GM20000 (cell line): ENCODE data around the gene RAB11B.
"Not testable (repeated sequence)": the region's sequence is repeated elsewhere in the genome, so short reads cannot be mapped to it uniquely, and the experiment has no call there.

ENCODE experiments used
- DNase-seq: peaks from one replicate; pipeline ENCODE4 v3.0.0; 2012; ENCODE audit warnings: low spot score
- TF ChIP-seq, protein P1 (sequence below): IDR thresholded peaks from 2 replicates; pipeline ENCODE4 v1.5.1; 2012; ENCODE audit warnings: mild to moderate bottlenecking, control low read depth; ENCODE audit errors: extremely low read depth, missing control alignments

The RAB11B gene

DNA sequence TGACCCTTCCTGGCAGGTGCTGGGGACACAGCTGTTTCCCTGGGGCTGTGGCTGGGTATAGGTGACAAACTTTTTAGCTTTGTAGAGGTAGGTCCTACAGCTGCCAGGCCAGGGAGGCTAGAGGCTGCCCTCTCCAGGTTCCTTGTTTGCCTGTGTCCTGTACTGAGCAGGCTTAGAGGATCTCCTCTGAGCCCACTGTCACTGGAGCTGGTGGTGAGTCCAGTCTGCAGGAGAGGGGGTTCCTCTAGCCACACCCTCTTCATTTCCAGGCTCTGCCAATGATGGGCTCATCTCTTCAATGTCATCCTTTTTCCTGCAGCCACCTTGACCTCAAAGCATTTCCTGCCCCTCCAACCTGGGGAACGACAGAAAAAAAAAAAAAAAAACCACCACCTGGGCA, 12.6 kb upstream of the RAB11B start:
- DNase-seq: peak; percentile 7
- TF ChIP-seq, protein P1, sequence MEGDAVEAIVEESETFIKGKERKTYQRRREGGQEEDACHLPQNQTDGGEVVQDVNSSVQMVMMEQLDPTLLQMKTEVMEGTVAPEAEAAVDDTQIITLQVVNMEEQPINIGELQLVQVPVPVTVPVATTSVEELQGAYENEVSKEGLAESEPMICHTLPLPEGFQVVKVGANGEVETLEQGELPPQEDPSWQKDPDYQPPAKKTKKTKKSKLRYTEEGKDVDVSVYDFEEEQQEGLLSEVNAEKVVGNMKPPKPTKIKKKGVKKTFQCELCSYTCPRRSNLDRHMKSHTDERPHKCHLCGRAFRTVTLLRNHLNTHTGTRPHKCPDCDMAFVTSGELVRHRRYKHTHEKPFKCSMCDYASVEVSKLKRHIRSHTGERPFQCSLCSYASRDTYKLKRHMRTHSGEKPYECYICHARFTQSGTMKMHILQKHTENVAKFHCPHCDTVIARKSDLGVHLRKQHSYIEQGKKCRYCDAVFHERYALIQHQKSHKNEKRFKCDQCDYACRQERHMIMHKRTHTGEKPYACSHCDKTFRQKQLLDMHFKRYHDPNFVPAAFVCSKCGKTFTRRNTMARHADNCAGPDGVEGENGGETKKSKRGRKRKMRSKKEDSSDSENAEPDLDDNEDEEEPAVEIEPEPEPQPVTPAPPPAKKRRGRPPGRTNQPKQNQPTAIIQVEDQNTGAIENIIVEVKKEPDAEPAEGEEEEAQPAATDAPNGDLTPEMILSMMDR: no peak

DNA sequence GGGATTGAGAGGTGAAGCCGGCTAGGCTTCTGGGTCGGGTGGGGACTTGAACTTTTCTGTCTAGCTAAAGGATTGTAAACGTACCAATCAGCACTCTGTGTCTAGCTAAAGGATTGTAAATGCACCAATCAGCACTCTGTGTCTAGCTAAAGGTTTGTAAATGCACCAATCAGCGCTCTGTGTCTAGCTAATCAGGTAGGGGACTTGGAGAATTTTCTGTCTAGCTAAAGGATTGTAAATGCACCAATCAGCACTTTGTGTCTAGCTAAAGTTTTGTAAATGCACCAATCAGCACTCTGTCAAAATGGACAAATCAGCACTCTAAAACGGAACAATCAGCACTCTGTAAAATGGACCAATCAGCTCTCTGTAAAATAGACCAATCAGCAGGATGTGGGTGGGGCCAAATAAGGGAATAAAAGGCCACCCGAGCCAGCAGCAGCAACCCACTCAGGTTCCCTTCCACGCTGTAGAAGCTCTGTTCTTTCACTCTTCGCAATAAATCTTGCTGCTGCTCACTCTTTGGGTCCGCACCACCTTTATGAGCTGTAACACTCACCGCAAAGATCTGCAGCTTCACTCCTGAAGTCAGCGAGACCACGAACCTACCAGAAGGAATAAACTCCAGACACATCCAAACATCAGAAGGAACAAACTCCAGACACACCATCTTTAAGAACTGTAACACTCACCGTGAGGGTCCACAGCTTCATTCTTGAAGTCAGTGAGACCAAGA, 10.8 kb upstream of the RAB11B start:
- not testable (repeated sequence) for DNase-seq

DNA sequence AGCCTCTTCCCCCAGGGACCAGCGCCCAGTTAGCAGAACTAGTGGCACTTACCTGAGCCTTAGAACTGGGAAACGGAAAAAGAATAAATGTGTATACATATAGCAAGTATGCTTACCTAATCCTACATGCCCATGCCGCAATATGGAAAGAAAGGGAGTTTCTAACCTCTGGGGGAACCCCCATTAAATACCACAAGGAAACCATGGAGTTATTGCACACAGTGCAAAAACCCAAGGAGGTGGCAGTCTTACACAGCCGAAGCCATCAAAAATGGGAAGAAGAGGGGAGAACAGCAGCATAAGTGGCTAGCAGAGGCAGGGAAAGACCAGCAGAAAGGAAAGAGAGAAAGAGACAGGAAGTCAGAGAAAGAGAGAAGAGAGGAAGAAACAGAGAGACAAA, 5.6 kb upstream of the RAB11B start:
- DNase-seq: not testable (repeated sequence)

DNA sequence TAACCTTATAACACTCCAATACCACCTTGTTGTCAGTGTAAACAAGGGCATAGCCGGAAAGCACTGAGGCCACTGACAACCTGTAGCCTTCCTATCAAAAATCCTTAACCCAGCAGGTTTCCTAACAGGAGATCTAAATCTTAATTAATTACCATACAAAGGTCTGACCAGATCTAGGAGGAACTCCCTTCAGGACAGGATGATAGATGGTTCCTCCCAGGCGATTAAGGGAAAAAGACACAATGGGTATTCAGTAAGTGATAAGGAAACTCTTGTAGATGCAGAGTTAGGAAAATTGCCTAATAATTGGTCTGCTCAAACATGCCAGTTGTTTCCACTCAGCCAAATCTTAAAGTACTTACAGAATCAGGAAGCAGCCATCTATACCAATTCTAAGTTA, 5.1 kb upstream of the RAB11B start:
- not testable (repeated sequence) for DNase-seq

DNA sequence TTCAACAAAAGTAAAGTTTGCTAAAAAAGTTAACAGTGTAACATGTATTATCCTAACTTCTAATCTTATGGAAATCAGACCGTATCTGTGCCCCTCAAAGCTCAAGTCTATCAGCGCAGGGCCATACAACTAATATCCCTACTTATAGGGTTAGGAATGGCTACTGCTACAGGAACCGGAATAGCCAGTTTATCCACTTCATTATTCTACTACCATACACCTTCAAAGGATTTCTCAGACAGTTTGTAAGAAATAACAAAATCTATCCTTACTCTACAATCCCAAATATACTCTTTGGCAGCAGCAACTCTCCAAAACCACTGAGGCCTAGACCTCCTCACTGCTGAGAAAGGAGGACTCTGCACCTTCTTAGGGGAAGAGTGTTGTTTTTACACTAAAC, 4.6 kb upstream of the RAB11B start:
- not testable (repeated sequence) for DNase-seq

DNA sequence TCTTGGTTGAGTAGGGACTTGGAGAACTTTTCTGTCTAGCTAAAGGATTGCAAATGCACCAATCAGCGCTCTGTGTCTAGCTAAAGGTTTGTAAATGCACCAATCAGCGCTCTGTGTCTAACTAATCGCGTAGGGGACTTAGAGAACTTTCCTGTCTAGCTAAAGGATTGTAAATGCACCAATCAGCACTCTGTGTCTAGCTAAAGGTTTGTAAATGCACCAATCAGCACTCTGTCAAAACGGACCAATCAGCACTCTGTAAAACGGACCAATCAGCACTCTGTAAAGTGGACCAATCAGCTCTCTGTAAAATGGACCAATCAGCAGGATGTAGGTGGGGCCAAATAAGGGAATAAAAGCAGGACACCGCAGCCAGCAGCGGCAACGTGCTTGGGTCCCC, 3.7 kb upstream of the RAB11B start:
- not testable (repeated sequence) for DNase-seq

DNA sequence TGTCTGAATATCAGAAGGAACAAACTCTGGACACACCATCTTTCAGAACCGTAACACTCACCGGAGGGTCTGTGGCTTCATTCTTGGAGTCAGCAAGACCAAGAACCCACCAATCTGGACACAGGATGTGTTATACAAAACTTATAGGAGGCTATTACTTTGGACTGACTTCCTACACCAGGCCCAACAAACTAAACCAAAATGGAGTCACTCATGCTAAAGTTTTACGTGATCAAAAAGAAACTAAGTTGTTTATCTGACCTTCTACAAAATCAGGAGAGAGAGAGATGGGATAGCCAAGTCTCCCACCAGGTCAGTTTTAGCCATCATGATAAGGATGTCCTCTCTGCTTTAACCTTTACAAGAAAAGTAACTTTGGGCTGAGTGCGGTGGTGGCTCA, 3.2 kb upstream of the RAB11B start:
- no peak for DNase-seq
- TF ChIP-seq, protein P1: no peak

DNA sequence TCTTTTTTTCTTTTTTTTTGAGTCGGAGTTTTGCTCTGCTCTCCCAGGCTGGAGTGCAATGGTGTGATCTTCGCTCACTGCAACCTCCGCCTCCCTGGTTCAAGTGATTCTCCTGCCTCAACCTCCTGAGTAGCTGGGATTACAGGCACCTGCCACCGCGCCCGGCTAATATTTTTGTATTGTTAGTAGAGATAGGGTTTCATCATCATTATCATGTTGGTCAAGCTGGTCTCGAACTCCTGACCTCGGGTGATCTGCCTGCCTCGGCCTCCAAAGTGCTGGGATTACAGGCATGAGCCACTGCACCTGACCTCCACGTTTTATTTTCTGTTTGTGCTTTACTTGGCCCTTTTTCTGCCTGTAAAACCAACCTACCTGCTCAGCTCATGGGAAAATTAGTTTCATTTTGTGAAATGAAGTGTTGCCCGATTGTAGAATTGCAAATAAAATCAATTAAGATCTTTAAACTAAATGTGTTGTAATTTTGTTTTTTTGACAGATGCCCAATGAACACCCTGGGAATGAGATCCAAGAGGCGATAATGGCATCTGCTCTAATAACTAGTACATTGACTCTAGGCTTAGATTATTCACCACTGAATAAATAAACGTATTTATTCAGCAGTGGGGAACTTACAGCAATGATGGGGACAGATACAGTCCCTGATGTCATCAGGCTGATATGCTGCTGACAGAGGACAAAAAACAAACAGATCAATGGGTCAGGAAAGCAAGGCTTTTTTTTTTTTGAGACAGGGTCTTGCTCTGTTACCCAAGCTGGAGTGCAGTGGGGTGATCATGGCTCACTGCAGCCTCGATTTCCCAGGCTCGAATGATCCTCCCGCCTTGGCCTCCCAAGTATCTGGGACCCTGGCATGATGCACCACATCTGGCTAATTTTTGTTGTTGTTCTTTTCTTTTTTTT, 2.2 kb upstream of the RAB11B start:
- TF ChIP-seq, protein P1: no peak
- no peak for DNase-seq

DNA sequence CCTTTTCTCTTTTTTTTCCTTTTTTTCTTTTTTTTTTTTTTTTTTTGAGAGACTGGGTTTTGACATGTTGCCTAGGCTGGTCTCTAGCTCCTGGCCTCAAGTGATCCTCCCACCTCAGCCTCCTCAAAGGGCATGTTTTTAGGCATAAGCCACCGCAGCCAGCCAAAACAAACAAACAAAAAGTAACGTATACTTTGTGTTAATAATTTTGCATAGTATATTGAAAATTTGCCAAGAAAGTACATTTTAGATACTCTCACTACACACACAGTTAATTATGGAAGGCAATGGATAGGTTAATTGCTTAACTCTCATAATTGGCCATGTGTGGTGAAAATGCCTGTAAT, 1.6 kb upstream of the RAB11B start:
- TF ChIP-seq, protein P1: no peak
- no peak for DNase-seq

DNA sequence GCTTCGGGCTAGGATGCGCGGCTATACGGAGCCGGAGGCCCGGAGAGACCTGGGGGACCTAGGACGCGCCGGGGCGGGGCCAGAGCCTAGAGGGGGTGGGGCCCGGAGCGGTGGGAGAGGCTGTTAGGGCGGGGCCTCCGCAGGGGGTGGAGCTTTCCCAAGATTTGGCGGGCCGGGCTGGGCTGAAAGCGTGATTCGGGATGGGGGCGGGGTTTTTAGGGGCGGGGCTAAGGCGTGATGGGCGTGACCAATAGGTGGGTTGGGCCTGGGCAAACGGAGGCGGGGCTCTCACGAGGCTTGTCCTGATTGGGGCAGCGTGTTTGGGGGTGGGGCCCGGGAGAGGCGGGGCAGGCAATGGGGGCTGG, 439 bp downstream of the RAB11B start:
- TF ChIP-seq, protein P1: no peak
- DNase-seq: peak; percentile 95
